Panc1 (cell line): ENCODE results near the gene COLGALT1. TPM values are rescaled to one million over a fixed set of nuclear protein-coding genes. Genes with fewer than 3 reads are reported as not detected.

ENCODE experiments used
- ATAC-seq: fragments of 200-7000 bp; cut with Tn5 transposase; 2 replicates; pipeline ENCODE4 v1.9.1; 2020; ENCODE audit warnings: mild to moderate bottlenecking, moderate library complexity
- BruUV-seq: library from RNA; stranded (reverse); fragments of 400-500 nt; replicated peaks from 2 replicates; lab custom pipeline; 2021; lab: Mats Ljungman, UMichigan
- CTCF ChIA-PET: fragments of 300-600 bp; sonication (Branson Sonifier 250); formaldehyde crosslinking; loops from one replicate; lab custom pipeline; 2022; ENCODE audit warnings: antibody characterized with exemption; lab: Charles Lee
- POLR2A ChIA-PET: fragments of 300-600 bp; sonication (Branson Sonifier 250); formaldehyde crosslinking; loops from one replicate; lab custom pipeline; 2022; ENCODE audit warnings: antibody characterized with exemption; lab: Charles Lee
- DNase-seq: peaks from one replicate; pipeline ENCODE4 v3.0.0-alpha.2; 2010; ENCODE audit warnings: low read depth, low spot score
- H3K27ac ChIP-seq: 2 replicates; pipeline ENCODE4 v1.5.1; 2011; ENCODE audit warnings: mild to moderate bottlenecking, low read length, inconsistent platforms
- H3K27me3 ChIP-seq: fragments of 200-500 bp; sonication (Bioruptor generic); 2 replicates; pipeline ENCODE4 v1.6.0; 2014; ENCODE audit warnings: low read length, inconsistent platforms; ENCODE audit not compliant: control insufficient read depth, insufficient read depth
- H3K36me3 ChIP-seq: fragments of 200-500 bp; sonication (Bioruptor generic); 2 replicates; pipeline ENCODE4 v1.5.1; 2014; ENCODE audit warnings: inconsistent platforms, mild to moderate bottlenecking, low read length, moderate library complexity; ENCODE audit not compliant: control insufficient read depth, insufficient read depth
- H3K4me1 ChIP-seq: 2 replicates; pipeline ENCODE4 v1.5.1; 2011; ENCODE audit warnings: inconsistent platforms, mild to moderate bottlenecking, low read length, moderate library complexity; ENCODE audit not compliant: control insufficient read depth, insufficient read depth
- H3K4me3 ChIP-seq, 2 experiments: 2 replicates each; pipeline ENCODE4 v1.5.1; 2011 to 2012; ENCODE audit warnings: low read depth in 2 of 2, low read length in 2 of 2, mild to moderate bottlenecking in 2 of 2, inconsistent platforms in 1 of 2, moderate library complexity in 1 of 2
- H3K9me3 ChIP-seq: fragments of 200-500 bp; sonication (Bioruptor generic); 2 replicates; pipeline ENCODE4 v1.5.1; 2014; ENCODE audit warnings: low read depth, mild to moderate bottlenecking, inconsistent platforms, low read length, moderate library complexity; ENCODE audit not compliant: control insufficient read depth, insufficient read depth
- CTCF ChIP-seq: fragments of 450-650 bp; IDR thresholded peaks from 2 replicates; pipeline ENCODE4 v1.5.1; 2017; ENCODE audit warnings: mild to moderate bottlenecking
- POLR2AphosphoS5 ChIP-seq: IDR thresholded peaks from 2 replicates; pipeline ENCODE4 v1.6.1; 2012; ENCODE audit warnings: mild to moderate bottlenecking, low read depth, low read length, moderate library complexity
- SIN3A ChIP-seq: IDR thresholded peaks from 2 replicates; pipeline ENCODE4 v1.6.1; 2012; ENCODE audit warnings: low read depth, mild to moderate bottlenecking, low read length, moderate library complexity, borderline replicate concordance; ENCODE audit not compliant: insufficient read depth
- TCF7L2 ChIP-seq: IDR thresholded peaks from 2 replicates; pipeline ENCODE4 v1.6.1; 2011; ENCODE audit warnings: mild to moderate bottlenecking, low read depth, low read length, inconsistent platforms
- in situ Hi-C: cut with HindIII; loops from 2 replicates; pipeline ENCODE4 v1.10.0; 2016; ENCODE audit warnings: low sequenced_read_pairs, low pct_unique_long_range_greater_than_20kb
- intact Hi-C: fragments of 100-400 bp; cut with micrococcal nuclease; formaldehyde crosslinking; loops from one replicate; pipeline ENCODE4 v1.10.0; 2022; ENCODE audit not compliant: unreplicated experiment
- total RNA-seq: library from RNA; stranded (reverse); gene quantifications from one replicate; pipeline ENCODE4 v1.2.1, GENCODE V29; 2021; ENCODE audit not compliant: unreplicated experiment
- TF ChIP-seq, protein P1 (sequence below), 2 experiments: IDR thresholded peaks; 2 replicates each; pipeline ENCODE4 v1.6.1; 2011 to 2012; ENCODE audit warnings: low read depth in 2 of 2, control low read depth in 1 of 2, low read length in 1 of 2, mild to moderate bottlenecking in 1 of 2, moderate library complexity in 1 of 2; ENCODE audit not compliant: insufficient read depth in 1 of 2

The COLGALT1 gene
- total RNA-seq, 1 experiment from 2014 or later: 97.2 TPM

DNA sequence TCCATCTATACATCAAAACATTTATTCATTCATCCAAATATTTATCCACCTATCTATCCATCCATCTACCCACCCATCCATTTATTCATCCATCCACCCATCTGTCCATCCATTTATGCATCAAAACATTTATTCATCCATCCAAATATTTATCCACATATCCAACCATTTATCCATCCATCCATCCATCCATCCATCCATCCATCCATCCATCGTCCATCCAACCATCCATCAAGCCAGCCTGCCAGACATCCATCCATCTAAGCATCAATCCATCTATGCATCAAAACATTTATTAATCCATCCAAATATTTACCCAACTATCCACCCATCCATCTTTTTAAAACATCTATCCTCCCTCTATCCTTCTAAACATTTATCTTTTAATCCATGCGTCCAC, 70.5 kb downstream of the COLGALT1 start:
- H3K27me3 ChIP-seq: no peaks in the 10 kb centered on the region
- no peaks in the 10 kb centered on the region for H3K36me3 ChIP-seq
- ChIA-PET POLR2A (no interaction called here), CTCF (no interaction called here)
- H3K27ac ChIP-seq: no peak overlapping the region
- no peak for DNase-seq
- TF ChIP-seq SIN3A (no peak), CTCF (no peak), TCF7L2 (no peak), POLR2AphosphoS5 (no peak)
- TF ChIP-seq, protein P1, sequence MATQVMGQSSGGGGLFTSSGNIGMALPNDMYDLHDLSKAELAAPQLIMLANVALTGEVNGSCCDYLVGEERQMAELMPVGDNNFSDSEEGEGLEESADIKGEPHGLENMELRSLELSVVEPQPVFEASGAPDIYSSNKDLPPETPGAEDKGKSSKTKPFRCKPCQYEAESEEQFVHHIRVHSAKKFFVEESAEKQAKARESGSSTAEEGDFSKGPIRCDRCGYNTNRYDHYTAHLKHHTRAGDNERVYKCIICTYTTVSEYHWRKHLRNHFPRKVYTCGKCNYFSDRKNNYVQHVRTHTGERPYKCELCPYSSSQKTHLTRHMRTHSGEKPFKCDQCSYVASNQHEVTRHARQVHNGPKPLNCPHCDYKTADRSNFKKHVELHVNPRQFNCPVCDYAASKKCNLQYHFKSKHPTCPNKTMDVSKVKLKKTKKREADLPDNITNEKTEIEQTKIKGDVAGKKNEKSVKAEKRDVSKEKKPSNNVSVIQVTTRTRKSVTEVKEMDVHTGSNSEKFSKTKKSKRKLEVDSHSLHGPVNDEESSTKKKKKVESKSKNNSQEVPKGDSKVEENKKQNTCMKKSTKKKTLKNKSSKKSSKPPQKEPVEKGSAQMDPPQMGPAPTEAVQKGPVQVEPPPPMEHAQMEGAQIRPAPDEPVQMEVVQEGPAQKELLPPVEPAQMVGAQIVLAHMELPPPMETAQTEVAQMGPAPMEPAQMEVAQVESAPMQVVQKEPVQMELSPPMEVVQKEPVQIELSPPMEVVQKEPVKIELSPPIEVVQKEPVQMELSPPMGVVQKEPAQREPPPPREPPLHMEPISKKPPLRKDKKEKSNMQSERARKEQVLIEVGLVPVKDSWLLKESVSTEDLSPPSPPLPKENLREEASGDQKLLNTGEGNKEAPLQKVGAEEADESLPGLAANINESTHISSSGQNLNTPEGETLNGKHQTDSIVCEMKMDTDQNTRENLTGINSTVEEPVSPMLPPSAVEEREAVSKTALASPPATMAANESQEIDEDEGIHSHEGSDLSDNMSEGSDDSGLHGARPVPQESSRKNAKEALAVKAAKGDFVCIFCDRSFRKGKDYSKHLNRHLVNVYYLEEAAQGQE (IDR thresholded peaks at IDR 0.05; ENCODE audit: insufficient read depth in 1 of 2, low read depth in 2 of 2, low read length in 1 of 2): no peak
- no peak overlapping the region for H3K4me3 ChIP-seq
- intact Hi-C loops: no loop called here
- in situ Hi-C loops: no loop called here
- BruUV-seq: no TSS peak
- no peak for ATAC-seq
- H3K4me1 ChIP-seq: no peaks in the 10 kb centered on the region
- no peaks in the 10 kb centered on the region for H3K9me3 ChIP-seq

DNA sequence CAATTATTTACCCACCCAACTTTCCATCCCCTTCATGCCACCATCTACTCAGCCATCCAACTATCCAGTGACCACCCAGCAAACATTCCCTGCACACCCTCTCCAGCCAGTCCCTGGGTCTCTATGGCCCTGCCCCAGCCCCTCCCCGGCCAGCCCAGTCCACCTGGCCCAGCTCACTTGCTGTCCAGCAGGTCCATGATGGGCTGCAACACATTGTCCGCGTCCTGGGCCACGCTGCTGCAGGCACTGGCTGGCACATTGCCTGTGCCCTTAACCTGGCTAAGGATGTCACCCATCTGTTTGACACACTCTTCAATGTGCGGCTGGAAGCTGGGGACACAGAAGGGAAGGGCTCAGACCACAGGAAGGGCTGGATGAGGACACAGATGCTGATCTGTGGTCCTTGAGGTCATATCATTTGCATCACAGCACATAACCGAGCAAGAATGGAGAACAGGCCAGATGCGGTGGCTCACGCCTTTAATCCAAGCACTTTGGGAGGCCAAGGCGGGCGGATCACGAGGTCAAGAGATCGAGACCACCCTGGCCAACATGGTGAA, 71.1 kb downstream of the COLGALT1 start:
- Histone ChIP-seq H3K36me3 (no peaks in the 10 kb centered on the region), H3K4me3 (no peak overlapping the region), H3K4me1 (no peaks in the 10 kb centered on the region), H3K27ac (no peak overlapping the region), H3K27me3 (no peaks in the 10 kb centered on the region), H3K9me3 (no peaks in the 10 kb centered on the region)
- TF ChIP-seq POLR2AphosphoS5 (no peak), SIN3A (no peak), TCF7L2 (no peak), CTCF (no peak)
- TF ChIP-seq, protein P1 (IDR thresholded peaks at IDR 0.05; ENCODE audit: insufficient read depth in 1 of 2, low read depth in 2 of 2, low read length in 1 of 2): no peak
- ATAC-seq: no peak
- CTCF ChIA-PET: no interaction called here
- intact Hi-C loops: no loop called here
- no peak for DNase-seq
- BruUV-seq: no TSS peak
- POLR2A ChIA-PET: no interaction called here
- in situ Hi-C loops: no loop called here
